ENCODE data around the gene GPC1. TPM values are rescaled to one million over a fixed set of nuclear protein-coding genes. Genes with fewer than 3 reads are reported as not detected.
A peak's percentile ranks its signal among the peaks of the same experiment; 100 is the strongest.

GPC1 gene
- total RNA-seq, 1 donor from 2014 or later: 91.4 TPM

DNA sequence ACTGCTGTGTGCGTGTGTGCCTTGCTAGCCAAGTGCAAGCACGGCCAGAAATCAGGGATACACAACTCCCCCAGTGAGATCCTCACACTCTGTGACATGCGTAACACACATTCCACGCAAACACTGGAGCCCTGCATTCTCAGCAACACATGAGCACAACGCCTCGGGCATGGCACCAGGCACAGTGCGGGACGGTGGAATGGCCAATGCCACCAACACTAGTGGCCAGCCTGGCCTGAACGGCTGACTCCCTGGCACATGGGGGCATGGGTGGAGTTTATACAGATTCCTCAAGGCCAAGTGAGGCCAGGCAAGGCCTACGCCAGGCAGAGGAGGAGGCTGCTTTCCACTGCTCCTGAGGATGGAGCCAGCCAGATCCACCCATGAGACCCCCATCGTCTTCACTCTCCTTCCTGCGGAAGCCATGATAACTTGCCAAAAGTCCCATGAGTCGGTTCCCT lies 66.1 kb downstream of the GPC1 start:
- no peaks in the 10 kb centered on the region for H3K27me3 Mint-ChIP-seq
- no peaks in the 10 kb centered on the region for H3K9me3 Mint-ChIP-seq (ENCODE audit: low read depth)
- TF ChIP-seq, protein P1, sequence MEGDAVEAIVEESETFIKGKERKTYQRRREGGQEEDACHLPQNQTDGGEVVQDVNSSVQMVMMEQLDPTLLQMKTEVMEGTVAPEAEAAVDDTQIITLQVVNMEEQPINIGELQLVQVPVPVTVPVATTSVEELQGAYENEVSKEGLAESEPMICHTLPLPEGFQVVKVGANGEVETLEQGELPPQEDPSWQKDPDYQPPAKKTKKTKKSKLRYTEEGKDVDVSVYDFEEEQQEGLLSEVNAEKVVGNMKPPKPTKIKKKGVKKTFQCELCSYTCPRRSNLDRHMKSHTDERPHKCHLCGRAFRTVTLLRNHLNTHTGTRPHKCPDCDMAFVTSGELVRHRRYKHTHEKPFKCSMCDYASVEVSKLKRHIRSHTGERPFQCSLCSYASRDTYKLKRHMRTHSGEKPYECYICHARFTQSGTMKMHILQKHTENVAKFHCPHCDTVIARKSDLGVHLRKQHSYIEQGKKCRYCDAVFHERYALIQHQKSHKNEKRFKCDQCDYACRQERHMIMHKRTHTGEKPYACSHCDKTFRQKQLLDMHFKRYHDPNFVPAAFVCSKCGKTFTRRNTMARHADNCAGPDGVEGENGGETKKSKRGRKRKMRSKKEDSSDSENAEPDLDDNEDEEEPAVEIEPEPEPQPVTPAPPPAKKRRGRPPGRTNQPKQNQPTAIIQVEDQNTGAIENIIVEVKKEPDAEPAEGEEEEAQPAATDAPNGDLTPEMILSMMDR (IDR thresholded peaks at IDR 0.05; ENCODE audit: unreplicated experiment): no peak
- peaks cover 5% of the 10 kb centered on the region for H3K36me3 Mint-ChIP-seq (ENCODE audit: insufficient read depth)
- H3K27ac Mint-ChIP-seq: no peak overlapping the region
- DNase-seq (ENCODE audit: low spot score, unreplicated experiment): no peak
- no peaks in the 10 kb centered on the region for H3K4me1 Mint-ChIP-seq (ENCODE audit: low read depth)
- H3K4me3 Mint-ChIP-seq (ENCODE audit: low read depth): no peak overlapping the region

DNA sequence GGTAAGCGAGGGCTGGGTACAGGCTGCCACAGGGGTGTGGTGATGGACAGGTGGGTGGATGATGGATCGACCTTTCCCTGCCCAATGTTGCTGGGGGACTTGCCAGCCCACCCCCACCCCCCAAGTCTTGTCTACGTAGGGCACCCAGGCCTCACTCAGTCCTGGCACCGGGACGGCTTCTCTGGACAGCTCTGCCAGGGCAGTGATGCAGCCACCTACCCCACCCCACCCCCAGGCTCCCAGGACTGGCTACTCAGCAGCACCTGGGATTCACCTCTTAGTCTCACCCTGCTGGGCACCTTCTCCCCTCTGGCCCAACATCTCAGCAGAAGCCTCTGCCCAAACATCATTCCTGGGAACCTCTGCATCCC lies 66.6 kb downstream of the GPC1 start:
- Mint-ChIP-seq H3K4me3 (ENCODE audit: low read depth) (no peak overlapping the region), H3K9me3 (ENCODE audit: low read depth) (no peaks in the 10 kb centered on the region), H3K36me3 (ENCODE audit: insufficient read depth) (peaks cover 5% of the 10 kb centered on the region), H3K4me1 (ENCODE audit: low read depth) (no peaks in the 10 kb centered on the region), H3K27ac (no peak overlapping the region), H3K27me3 (no peaks in the 10 kb centered on the region)
- DNase-seq (ENCODE audit: low spot score, unreplicated experiment): peak; percentile 5
- TF ChIP-seq, protein P1 (IDR thresholded peaks at IDR 0.05; ENCODE audit: unreplicated experiment): no peak

DNA sequence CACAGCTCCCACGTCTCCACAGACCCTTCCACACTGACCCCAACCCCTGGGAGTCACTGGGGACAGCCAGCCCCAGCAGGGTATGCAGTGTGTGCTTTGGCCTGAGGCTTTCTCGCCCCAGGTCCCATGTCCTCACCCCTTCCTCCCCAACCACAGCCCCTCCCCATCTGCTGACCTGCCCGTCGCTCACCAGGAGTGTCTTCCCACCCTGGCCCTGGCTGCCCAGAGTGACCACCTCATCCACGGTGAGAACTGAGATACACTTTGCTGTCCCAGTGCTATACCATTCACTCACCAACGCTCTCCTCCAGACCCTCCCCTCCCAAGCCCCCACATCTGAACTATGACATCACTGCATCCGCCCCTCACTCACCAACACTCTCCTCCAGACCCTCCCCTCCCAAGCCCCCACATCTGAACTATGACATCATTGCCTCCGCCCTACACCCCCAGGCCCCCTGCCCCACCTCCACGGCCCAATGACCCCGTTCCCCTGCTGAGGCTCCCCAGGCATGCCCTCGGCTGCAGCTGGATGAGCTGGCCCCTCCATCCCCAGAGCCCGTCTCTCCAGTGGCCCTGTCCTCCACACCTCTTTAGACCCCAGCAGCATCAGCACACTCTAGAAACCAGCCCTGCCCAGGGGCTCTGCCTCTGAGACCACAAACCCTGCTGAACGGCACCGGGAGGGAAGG lies 67.1 kb downstream of the GPC1 start:
- Mint-ChIP-seq H3K4me1 (ENCODE audit: low read depth) (no peaks in the 10 kb centered on the region), H3K27me3 (no peaks in the 10 kb centered on the region), H3K27ac (no peak overlapping the region), H3K4me3 (ENCODE audit: low read depth) (no peak overlapping the region), H3K9me3 (ENCODE audit: low read depth) (no peaks in the 10 kb centered on the region), H3K36me3 (ENCODE audit: insufficient read depth) (peaks cover 2% of the 10 kb centered on the region)
- peak; percentile 6 for DNase-seq (ENCODE audit: low spot score, unreplicated experiment)
- TF ChIP-seq, protein P1 (IDR thresholded peaks at IDR 0.05; ENCODE audit: unreplicated experiment): no peak

DNA sequence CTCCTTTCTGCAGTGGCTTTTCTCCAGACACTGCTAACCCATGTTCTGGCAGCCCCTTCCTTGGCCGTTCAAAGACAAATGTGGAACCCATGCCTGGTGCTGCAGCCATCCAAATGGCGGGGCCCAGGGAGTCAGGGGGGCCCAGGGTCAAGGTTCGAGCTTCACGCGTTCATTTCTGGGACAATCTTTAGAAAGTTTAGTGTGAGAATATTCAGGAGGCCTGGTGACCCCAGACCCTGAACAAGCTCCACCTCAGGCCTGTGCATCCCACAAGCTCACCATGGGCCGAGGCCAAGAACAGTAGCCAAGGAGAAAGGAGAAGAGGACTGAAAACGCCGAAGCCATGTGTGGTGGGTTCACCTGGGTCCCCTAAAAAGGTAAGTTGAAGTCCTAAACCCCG lies 67.9 kb downstream of the GPC1 start:
- Mint-ChIP-seq H3K27ac (no peak overlapping the region), H3K4me1 (ENCODE audit: low read depth) (no peaks in the 10 kb centered on the region), H3K36me3 (ENCODE audit: insufficient read depth) (peaks cover under 1% of the 10 kb centered on the region), H3K4me3 (ENCODE audit: low read depth) (no peak overlapping the region), H3K9me3 (ENCODE audit: low read depth) (no peaks in the 10 kb centered on the region), H3K27me3 (no peaks in the 10 kb centered on the region)
- no peak for DNase-seq (ENCODE audit: low spot score, unreplicated experiment)
- TF ChIP-seq, protein P1 (IDR thresholded peaks at IDR 0.05; ENCODE audit: unreplicated experiment): no peak

DNA sequence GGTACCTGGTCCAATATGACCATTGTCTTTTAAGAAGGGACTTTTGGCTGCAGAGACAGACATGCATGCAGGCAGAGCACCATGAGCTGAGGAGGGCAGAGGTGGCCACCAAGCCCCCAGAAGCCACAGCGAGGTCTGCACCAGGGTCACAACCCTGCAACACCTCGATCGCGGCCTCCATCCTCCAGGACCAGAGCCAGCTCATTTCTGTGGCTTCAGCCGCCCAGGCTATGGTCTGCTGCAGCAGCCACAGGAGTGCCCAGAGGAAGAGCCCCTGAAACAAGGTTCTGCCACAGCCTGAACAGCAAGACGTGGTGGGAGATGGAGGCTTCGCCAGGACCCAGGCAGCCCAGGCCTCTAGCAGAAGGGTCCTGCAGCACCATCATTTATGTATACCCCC lies 68.4 kb downstream of the GPC1 start:
- no peak for DNase-seq (ENCODE audit: low spot score, unreplicated experiment)
- Mint-ChIP-seq H3K9me3 (ENCODE audit: low read depth) (no peaks in the 10 kb centered on the region), H3K27me3 (no peaks in the 10 kb centered on the region), H3K4me1 (ENCODE audit: low read depth) (no peaks in the 10 kb centered on the region), H3K4me3 (ENCODE audit: low read depth) (no peak overlapping the region), H3K36me3 (ENCODE audit: insufficient read depth) (peaks cover 5% of the 10 kb centered on the region), H3K27ac (no peak overlapping the region)
- TF ChIP-seq, protein P1 (IDR thresholded peaks at IDR 0.05; ENCODE audit: unreplicated experiment): no peak
